IPS-18c (cell line): Measurements from ENCODE around the gene PIP.
"Not testable (repeated sequence)": the region's sequence is repeated elsewhere in the genome, so short reads cannot be mapped to it uniquely, and the experiment has no call there.

Source experiments
- H3K4me3 ChIP-seq: 2 replicates; pipeline ENCODE4 v1.7.0; 2013; ENCODE audit warnings: low read depth, mild to moderate bottlenecking, low read length, moderate library complexity; ENCODE audit not compliant: insufficient read depth
- H3K9me3 ChIP-seq: one replicate; pipeline ENCODE4 v1.6.1; 2013; ENCODE audit warnings: mild to moderate bottlenecking, low read length, moderate library complexity; ENCODE audit not compliant: control insufficient read depth, insufficient read depth

Gene PIP, protein sequence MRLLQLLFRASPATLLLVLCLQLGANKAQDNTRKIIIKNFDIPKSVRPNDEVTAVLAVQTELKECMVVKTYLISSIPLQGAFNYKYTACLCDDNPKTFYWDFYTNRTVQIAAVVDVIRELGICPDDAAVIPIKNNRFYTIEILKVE

DNA sequence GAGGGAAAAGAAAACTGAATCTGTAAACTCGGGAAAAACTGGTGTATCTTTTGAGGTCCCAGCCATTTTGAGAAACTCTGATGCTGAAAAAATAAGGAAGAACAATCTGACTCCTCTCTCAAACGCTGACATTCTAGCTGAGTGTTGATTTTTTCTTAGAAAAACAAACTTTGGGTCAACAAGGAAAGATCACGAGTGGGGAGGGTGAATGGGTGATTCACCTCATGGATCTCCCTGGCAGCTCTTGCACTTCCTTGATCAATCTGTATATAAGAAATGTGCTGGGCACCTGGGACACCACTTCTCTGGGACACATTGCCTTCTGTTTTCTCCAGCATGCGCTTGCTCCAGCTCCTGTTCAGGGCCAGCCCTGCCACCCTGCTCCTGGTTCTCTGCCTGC, at the start of gene PIP:
Gene PIP, plus strand, starts transcription at position 297 of the 400 bp plus-strand sequence. Its CDS starts 40 bp downstream, at position 337.
- H3K4me3 ChIP-seq = no peak within 1 kb of the TSS
- no peaks in the 10 kb centered on the region for H3K9me3 ChIP-seq

DNA sequence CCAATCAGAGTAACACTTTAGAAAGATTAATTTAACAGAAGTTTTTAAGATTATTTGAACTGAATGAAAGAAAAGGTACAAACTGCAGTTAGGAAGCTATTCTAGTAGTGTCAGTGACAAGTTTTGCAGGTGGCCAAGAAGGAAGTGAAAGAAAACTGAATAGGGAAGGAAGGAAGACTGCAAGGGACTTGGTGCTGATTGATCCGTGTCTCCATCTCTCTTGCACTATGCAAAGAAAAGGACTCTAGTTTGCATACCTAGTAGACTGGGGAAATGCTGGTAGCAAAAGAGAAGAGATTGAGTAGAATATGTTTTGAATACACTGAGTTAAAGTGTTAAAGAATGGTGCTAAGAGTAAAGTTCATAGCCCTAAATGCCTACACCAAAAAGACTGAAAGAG, 46.8 kb upstream of the PIP start:
- Histone ChIP-seq H3K4me3 (no peak overlapping the region), H3K9me3 (no peaks in the 10 kb centered on the region)

DNA sequence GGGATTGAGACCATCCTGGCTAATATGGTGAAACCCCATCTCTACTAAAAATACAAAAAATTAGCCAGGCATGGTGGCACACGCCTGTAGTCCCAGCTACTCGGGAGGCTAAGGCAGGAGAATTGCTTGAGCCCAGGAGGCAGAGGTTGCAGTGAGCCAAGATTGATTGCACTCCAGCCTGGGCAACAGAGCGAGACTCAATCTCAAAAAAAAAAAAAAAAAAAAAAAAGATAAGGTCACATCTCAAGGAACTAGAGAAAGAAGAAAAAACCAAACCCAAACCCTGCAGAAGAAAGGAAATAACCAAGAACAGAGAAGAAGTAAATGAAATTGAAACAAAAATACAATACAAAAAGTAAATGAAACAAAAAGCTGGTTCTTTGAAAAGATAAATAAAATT, 46.3 kb upstream of the PIP start:
- H3K4me3 ChIP-seq, H3K9me3 ChIP-seq: not testable (repeated sequence)

DNA sequence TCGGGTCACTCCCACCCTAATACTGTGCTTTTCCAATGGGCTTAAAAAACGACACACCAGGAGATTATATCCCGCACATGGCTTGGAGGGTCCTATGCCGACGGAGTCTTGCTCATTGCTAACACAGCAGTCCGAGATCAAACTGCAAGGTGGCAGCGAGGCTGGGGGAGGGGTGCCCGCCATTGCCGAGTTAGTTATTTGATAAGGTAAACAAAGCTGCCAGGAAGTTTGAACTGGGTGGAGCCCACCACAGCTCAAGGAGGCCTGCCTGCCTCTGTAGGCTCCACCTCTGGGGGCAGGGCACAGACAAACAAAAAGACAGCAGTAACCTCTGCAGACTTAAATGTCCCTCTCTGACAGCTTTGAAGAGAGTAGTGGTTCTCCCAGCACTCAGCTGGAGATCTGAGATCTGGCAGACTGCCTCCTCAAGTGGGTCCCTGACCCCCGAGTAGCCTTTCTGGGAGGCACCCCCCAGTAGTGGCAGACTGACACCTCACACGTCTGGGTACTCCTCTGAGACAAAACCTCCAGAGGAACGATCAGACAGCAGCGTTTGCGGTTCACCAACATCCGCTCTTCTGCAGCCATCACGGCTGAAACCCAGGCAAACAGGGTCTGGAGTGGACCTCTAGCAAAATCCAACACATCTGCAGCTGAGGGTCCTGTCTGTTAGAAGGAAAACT, 43.2 kb upstream of the PIP start:
- not testable (repeated sequence) for H3K4me3 ChIP-seq, H3K9me3 ChIP-seq

DNA sequence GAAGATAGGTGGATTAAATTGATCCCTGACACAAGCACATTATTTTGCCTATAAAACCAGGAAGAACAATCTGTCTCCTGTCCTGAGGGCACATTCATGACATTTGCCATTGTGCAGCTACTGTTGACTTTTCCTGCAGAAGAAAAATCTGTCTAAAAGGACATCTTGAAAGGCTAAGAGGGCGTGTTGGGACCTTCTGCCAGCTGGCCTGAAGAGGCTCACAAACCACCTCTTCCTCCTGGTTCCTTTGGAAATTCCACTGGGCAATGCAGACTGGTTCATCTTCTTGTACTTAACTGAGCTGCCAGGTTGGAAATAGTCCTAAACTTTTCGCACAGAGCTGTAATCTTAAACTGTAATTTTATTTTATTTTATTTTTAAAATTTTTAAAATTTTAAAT, 35.7 kb upstream of the PIP start:
- Histone ChIP-seq H3K9me3 (no peaks in the 10 kb centered on the region), H3K4me3 (no peak overlapping the region)

DNA sequence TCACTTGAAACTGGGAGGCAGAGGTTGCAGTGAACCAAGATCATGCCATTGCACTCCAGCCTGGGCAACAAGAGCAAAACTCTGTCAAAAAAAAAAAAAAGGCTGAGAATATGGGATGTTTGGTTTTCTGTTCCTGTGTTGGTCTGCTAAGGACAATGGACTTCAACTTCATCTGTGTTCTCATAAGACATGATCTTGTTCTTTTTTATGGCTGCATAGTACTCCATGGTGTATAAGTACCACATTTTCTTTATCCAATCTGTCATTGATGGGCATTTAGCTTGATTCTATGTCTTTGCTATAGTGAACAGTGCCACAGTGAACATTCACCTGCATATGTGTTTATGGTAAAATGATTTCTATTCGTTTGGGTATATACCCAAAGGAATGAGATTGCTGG, 32.3 kb upstream of the PIP start:
- not testable (repeated sequence) for H3K4me3 ChIP-seq, H3K9me3 ChIP-seq

DNA sequence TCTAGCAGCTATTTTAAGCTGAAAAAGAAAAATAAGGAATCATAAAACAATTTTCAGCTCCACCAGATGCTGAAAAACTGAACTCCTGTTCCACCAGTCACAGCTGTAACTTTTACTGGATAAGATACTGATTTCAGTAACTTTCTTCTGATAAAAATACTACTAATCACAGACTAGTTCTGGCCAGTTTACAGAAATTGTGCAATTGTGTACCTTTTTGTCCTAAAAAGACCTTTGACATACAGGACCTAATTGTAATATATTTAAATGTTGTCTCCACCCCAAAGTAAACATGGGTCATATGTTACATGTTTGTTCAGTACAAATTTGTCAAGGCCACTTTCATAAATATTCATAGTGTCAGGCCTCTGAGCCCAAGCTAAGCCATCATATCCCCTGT, 27.1 kb upstream of the PIP start:
- no peaks in the 10 kb centered on the region for H3K9me3 ChIP-seq
- no peak overlapping the region for H3K4me3 ChIP-seq

DNA sequence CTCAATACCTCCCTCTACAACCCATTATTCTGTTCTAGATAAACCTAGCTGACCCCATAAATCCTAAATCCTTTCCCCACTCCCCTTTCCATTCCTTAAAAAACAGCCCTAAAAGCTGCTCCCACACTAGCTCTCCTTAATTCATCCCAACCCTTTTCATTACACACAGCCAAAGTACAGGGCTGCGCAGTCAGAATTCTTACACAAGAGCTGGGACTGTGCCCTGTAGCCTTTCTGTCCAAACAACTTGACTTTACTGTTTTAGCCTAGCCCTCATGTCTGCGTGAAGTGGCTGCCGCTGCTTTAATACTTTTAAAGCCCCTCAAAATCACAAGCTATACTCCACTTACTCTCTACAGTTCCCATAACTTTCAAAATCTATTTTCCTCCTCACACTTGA, 23.9 kb upstream of the PIP start:
- not testable (repeated sequence) for H3K9me3 ChIP-seq, H3K4me3 ChIP-seq

DNA sequence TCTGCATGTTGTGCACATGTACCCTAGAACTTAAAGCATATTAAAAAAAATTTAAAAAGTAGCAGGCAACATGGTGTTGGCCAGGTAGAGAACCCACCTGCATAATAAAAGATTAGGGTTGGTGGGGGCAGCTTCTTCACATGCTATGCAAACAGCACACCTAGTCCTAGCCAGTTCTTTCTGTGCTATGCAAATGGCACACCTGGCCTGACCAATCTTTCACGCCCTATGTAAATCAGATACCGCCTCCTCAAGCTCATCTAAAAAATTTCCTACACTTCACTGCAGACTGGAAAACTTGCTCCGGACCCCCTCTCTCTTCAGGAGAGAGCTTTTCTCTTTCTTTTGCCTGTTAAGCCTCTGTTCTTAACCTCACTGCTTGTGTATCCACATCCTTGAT, 14.5 kb upstream of the PIP start:
- no peak overlapping the region for H3K4me3 ChIP-seq
- no peaks in the 10 kb centered on the region for H3K9me3 ChIP-seq

DNA sequence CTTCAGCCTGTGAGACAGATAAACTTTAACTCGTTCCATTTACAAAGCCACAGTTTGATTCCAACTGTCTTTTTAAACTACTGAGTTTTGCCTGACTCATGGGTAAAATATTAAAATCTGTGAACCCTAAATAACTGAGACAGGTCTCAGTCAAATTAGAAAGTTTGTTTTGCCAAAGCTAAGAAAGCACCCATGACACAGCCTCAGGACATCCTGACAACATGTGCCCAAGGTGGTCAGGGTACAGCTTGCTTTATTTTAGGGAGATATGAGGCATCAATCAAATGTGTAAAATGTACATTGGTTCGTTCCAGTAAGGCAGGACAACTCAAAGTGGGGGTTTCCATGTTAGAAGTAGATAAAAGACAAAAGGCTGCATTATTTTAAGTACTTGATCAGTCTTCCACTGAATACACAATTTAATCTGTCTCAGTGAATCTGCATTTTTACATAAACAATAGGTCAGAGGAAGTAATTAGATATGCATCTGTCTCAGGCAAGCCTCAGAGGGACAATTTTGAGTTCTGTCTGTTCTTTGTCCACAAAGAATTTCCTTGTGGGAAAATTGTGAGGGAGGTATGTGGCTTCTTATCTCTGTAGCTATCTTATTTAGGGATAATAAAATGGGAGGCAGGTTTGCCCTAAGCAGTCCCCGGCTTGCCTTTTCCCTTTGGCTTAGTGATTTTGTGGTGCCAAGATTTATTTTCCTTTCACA, 11.0 kb upstream of the PIP start:
- no peak overlapping the region for H3K4me3 ChIP-seq
- H3K9me3 ChIP-seq = peaks cover 6% of the 10 kb centered on the region

DNA sequence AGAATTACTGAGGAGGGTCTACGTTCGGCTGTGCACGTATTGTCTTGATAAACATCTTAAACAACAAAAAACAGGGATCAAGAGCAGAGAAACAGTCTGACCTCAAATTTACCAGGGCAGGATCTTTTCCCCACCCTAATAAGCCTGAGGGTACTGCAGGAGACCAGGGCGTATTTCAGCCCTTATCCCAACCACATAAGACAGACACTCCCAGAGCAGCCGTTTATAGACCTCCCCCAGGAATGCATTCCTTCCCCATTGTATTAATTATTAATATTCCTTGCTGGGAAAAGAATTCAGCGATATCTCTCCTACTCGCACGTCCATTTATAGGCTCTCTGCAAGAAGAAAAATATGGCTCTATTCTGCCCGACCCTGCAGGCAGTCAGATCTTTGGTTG, 8.6 kb upstream of the PIP start:
- H3K4me3 ChIP-seq, H3K9me3 ChIP-seq: not testable (repeated sequence)

DNA sequence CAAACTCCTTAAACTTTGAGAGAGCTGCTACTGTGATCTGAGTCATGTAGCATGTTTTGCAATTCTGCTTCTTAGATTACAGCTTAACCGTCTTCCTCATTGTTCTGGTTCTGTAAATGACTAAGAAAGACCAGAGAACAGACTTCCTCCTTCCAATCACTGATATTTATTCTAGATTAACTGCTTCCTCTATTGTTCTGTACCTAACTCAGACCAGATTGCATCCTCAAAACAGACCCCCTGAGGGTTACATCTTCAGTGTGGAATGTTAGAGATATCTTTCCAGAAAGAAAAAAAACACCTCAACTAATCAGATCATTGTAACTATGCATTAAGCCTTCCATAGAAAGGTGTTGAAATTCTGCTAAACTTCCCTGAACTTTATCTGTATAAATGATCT, 5.7 kb upstream of the PIP start:
- Histone ChIP-seq H3K9me3 (peaks cover 6% of the 10 kb centered on the region), H3K4me3 (no peak overlapping the region)

DNA sequence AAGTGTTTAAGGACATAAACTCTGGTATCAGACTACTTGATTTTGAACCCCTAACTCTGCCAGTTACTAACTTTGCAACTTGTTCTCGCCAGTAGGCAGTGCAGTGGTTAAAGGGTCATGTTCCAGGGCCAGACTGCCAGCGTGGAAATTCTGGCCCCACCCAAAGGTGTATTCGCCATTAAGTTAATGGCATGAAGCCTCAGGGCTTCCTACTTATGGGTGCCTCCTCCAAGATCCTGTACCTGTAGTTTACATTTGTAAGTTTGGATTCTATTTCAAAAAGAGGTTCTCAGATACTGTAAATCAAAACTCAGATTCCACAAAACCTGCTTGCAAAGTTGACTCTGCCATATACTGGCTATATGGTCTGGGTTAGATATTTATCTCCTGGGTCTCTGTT, 2.8 kb upstream of the PIP start:
- Histone ChIP-seq H3K4me3 (no peak overlapping the region), H3K9me3 (no peaks in the 10 kb centered on the region)

DNA sequence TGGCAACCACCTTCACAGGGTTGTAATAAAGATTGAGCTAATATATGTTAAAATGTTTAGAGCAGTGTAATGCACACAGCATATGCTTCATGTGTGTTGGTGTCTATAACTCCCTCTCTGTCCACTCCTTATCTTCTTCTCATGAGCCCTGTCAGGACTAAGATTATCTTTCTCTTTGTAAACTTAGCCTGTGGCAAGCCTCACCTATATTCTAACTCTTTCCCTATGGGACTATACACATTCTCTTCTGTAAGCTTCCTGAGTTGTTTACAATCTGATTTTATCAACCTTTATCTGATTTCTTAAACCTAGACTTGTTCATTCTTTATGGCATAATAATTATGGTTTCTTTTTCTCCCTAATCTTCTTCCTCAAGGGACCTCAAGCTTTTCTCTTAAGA, 2.4 kb upstream of the PIP start:
- no peak overlapping the region for H3K4me3 ChIP-seq

DNA sequence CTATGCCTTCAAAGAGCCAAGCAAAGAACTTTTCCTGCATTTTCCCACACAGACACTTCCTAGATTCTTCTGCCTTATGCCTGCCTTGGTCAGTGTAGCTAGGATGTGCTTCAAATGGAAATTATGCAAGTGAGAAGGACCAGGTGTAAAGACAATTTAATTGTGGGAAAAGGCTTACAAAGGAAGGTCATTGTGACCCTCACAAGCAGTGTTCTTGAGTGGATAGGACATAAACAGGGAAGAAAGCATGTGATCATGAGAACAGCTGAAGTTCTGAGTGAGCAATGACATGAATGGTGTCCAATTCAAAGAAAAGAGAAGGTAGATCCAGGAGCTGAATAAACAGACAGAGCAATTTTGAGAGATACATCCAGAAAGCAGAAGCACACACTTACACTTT, 1.3 kb upstream of the PIP start:
- Histone ChIP-seq H3K9me3 (no peaks in the 10 kb centered on the region), H3K4me3 (no peak overlapping the region)

More for the DNA sequence above, 2.4 kb upstream of the PIP start:
- H3K9me3 ChIP-seq = no peaks in the 10 kb centered on the region

DNA sequence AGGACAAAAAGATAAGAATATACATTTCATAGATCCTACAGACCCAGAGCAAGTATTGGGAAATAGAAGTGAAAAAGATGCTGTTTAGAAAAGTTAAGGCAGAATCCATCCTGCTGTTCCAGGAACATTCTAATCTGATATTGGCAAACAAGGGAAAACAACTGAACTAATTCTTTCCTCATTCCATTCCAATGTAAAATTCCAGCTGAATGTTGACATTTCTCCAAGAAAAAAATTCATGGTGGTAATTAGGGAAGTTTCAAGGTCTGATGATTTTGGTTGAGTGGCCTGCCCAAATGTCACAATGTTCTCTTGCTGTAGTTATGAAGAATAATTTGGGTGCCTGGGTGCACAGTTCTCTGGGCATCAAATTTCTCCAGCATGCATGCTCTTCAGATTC, 15.2 kb downstream of the PIP start:
- no peaks in the 10 kb centered on the region for H3K9me3 ChIP-seq
- no peak overlapping the region for H3K4me3 ChIP-seq

DNA sequence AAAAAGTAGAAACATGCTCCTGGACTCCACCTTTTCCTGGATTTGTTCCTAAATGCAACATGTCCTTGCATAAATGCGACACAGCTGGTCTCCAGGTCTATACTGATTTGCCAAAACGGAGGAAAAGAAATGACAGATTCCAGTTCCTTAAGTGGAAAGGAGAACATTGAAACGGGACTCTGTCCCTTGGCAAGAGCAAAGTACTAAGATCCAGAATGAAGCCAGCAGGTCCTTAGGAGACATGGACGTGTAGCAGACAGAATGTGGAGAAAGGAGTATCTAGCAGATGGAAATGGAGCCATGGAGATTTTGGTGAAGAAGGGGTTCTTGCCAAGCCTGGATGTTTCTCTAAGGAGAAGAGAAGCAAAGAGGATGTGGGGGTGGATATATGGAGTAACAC, 16.2 kb downstream of the PIP start:
- no peaks in the 10 kb centered on the region for H3K9me3 ChIP-seq

DNA sequence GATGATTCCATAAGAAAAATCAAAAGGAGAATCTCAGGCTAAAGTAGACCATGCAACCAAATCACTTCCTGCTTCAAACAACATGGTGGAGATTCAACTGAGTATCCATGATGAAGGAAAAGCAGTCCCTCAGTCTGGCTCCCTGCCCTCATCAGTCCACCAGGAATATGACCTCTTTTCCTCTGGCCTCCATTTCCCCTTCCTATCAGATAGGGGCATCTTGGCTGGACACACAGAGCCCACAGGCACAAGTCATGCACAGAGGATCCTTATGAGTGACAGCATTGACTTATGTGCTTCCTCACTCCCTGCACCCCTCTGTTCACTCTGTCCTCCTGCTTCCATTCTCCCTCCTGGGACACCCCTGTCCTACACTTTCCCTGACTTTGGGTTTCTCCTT, 16.8 kb downstream of the PIP start:
- Histone ChIP-seq H3K4me3 (no peak overlapping the region), H3K9me3 (no peaks in the 10 kb centered on the region)

More for the DNA sequence above, 16.2 kb downstream of the PIP start:
- H3K4me3 ChIP-seq = no peak overlapping the region
